Pancreas (tissue), 10 donors: ENCODE data around the gene ADCY2. TPM values are rescaled to one million over a fixed set of nuclear protein-coding genes. Genes with fewer than 3 reads are reported as not detected.
A peak's percentile ranks its signal among the peaks of the same experiment; 100 is the strongest.

Experiments used
- ATAC-seq, 4 donors: fragments of 200-7000 bp; cut with Tn5 transposase; one replicate each; pipeline versions ENCODE4 v1.8.0 to v1.9.1; 2020; ENCODE audit warnings: mild to moderate bottlenecking in 4 of 4, moderate library complexity in 4 of 4
- DNase-seq, 6 donors: peaks; one replicate each; pipeline ENCODE4 v3.0.0-alpha.2; 2020
- FAIRE-seq: peaks from 2 replicates; lab custom pipeline; 2012; peaks lifted over from hg19 to GRCh38; lab: Jason Lieb, UNC
- H3K27ac ChIP-seq, 4 donors: fragments of 200-600 bp; sonication (generic); 1 replicate in 3 of 4; 2 replicates in 1 of 4; pipeline versions ENCODE4 v1.5.0 to v1.8.0; 2020
- H3K27me3 ChIP-seq, 4 donors: fragments of 200-600 bp; one replicate each; pipeline ENCODE4 v1.8.0; 2021
- H3K36me3 ChIP-seq, 3 donors: fragments of 200-600 bp; sonication (generic) in 1 of 3; one replicate each; pipeline versions ENCODE4 v1.5.0 to v1.8.0; 2020 to 2021
- H3K4me1 ChIP-seq, 3 donors: fragments of 200-600 bp; one replicate each; pipeline ENCODE4 v1.8.0; 2021
- H3K4me3 ChIP-seq, 4 donors: fragments of 200-600 bp; sonication (generic) in 2 of 4; one replicate each; pipeline versions ENCODE4 v1.5.0 to v1.8.0; 2020 to 2021
- H3K9me3 ChIP-seq, 4 donors: fragments of 200-600 bp; one replicate each; pipeline ENCODE4 v1.8.0; 2021
- CTCF ChIP-seq, 4 donors: fragments of 200-600 bp; sonication (generic) in 3 of 4; IDR thresholded peaks; one replicate each; pipeline versions ENCODE4 v1.5.0 to v1.8.0; 2021; ENCODE audit warnings: antibody characterized with exemption in 4 of 4
- WGBS, 2 donors: extraction: QIAGEN DNeasy Blood & Tissue Kit; methylation state at CpG; one replicate each; pipeline ENCODE4 v1.1.7; 2013; 5-methylcytosine and 5-hydroxymethylcytosine counted together
- intact Hi-C, 3 donors: fragments of 100-400 bp; cut with DNase I; formaldehyde crosslinking; loops; one replicate each; pipeline versions ENCODE4 v1.11.1 to v1.14.2; 2022
- polyA plus RNA-seq, 2 donors: library from polyadenylated mRNA; stranded (reverse); fragments of 200-250 nt; gene quantifications; one replicate each; pipeline ENCODE4 v1.2.3, GENCODE V29; 2013
- total RNA-seq, 6 donors: library from RNA; stranded (reverse); fragmentation: NEBNext Ultra II Directional in 4 of 6; extraction: Animal tissue kit (Norgen Biotek cat#: 25700) in 4 of 6; gene quantifications; one replicate each; pipeline versions ENCODE4 v1.2.1 to v1.2.4, GENCODE V29; 2021 to 2023
- donor health status: healthy with polysubstance abuse.
- donor health status: DM: no; HTN: no; CAD: no; lungs with moderate emphysema.
- donor health status: DM: no; HTN: no; CAD: no.
- donor health status: control.
- donor health status: control.
- donor health status: Bipolar disorder and iron deficiency.
- donor health status: DM: yes; HTN: yes; CAD: no.
- donor health status: DM: no; HTN: no; CAD: no.
- donor health status: DM: no; HTN: no; CAD: no.
- donor health status: DM: yes; HTN: yes; CAD: no.

Gene ADCY2
- total and polyA plus RNA-seq, 8 donors: 0.19 to 2.2 (median 0.50) TPM

GRCh38 chr5:7753596-7753995, 357.7 kb downstream of the ADCY2 start:
- FAIRE-seq (no peak), ATAC-seq (no peak), DNase-seq (no peak)
- intact Hi-C loops: no loop called here
- Histone ChIP-seq H3K4me1 (no peaks in the 10 kb centered on the region), H3K36me3 (no peaks in the 10 kb centered on the region), H3K27ac (no peak overlapping the region), H3K4me3 (no peak overlapping the region), H3K9me3 (no peaks in the 10 kb centered on the region), H3K27me3 (peaks cover 0 to 14% (median 0%) of the 10 kb centered on the region in 4 donors)
- WGBS, 2 donors: 32 to 37% methylated on average over 1 of the region's 1 CpG
- no peak for TF ChIP-seq CTCF (IDR thresholded peaks at IDR 0.05)

GRCh38 chr5:7754490-7754889, 358.6 kb downstream of the ADCY2 start:
- 80 to 86% methylated on average over 6 of the region's 6 CpGs for WGBS, 2 donors
- no peak overlapping the region for H3K4me3 ChIP-seq
- no peak overlapping the region for H3K27ac ChIP-seq
- ATAC-seq: no peak
- intact Hi-C loops: no loop called here
- H3K4me1 ChIP-seq: no peaks in the 10 kb centered on the region
- FAIRE-seq: no peak
- H3K36me3 ChIP-seq: no peaks in the 10 kb centered on the region
- TF ChIP-seq CTCF (IDR thresholded peaks at IDR 0.05): no peak
- peaks cover 0 to 14% (median 0%) of the 10 kb centered on the region in 4 donors for H3K27me3 ChIP-seq
- H3K9me3 ChIP-seq: no peaks in the 10 kb centered on the region
- no peak for DNase-seq

- ATAC-seq: peak; percentile 66 to 92 (median 88)
- no peaks in the 10 kb centered on the region for H3K9me3 ChIP-seq
- no peak overlapping the region for H3K27ac ChIP-seq
- H3K36me3 ChIP-seq: no peaks in the 10 kb centered on the region
- FAIRE-seq: no peak
- 28 to 31% methylated on average over 13 of the region's 13 CpGs for WGBS, 2 donors
- H3K27me3 ChIP-seq: peaks cover 0 to 11% (median 0%) of the 10 kb centered on the region in 4 donors
- DNase-seq: peak; percentile 15 to 83 (median 60)
- no peak overlapping the region for H3K4me3 ChIP-seq
- TF ChIP-seq CTCF (IDR thresholded peaks at IDR 0.05): peak; percentile 50 to 60 (median 52)
- intact Hi-C loops: no loop called here
- no peaks in the 10 kb centered on the region for H3K4me1 ChIP-seq
These were observed 359.2 kb downstream of the ADCY2 start for GRCh38 chr5:7754997-7755596.

- no peak overlapping the region for H3K27ac ChIP-seq
- intact Hi-C loops: no loop called here
- H3K27me3 ChIP-seq: peaks cover 0 to 8% (median 0%) of the 10 kb centered on the region in 4 donors
- ATAC-seq: no peak
- H3K9me3 ChIP-seq: no peaks in the 10 kb centered on the region
- no peaks in the 10 kb centered on the region for H3K4me1 ChIP-seq
- WGBS, 2 donors: 54 to 63% methylated on average over 5 of the region's 5 CpGs
- H3K36me3 ChIP-seq: no peaks in the 10 kb centered on the region
- no peak overlapping the region for H3K4me3 ChIP-seq
- no peak for FAIRE-seq
- no peak for DNase-seq
- no peak for TF ChIP-seq CTCF (IDR thresholded peaks at IDR 0.05)
These were observed 360.0 kb downstream of the ADCY2 start for GRCh38 chr5:7755958-7756357.

- FAIRE-seq: no peak
- Histone ChIP-seq H3K4me1 (no peaks in the 10 kb centered on the region), H3K9me3 (no peaks in the 10 kb centered on the region), H3K36me3 (no peaks in the 10 kb centered on the region), H3K4me3 (no peak overlapping the region), H3K27ac (no peak overlapping the region), H3K27me3 (peaks cover 0 to 8% (median 0%) of the 10 kb centered on the region in 4 donors)
- ATAC-seq: peak in 1 of 4 donors; percentile 50
- TF ChIP-seq CTCF (IDR thresholded peaks at IDR 0.05): no peak
- 68 to 75% methylated on average over 4 of the region's 4 CpGs for WGBS, 2 donors
- intact Hi-C loops: no loop called here
- DNase-seq: no peak
These were observed 360.5 kb downstream of the ADCY2 start for GRCh38 chr5:7756453-7756852.
